Type B pancreatic cell (in vitro differentiated cells): Measurements from ENCODE around the gene KCNC1. TPM values are rescaled to one million over a fixed set of nuclear protein-coding genes. Genes with fewer than 3 reads are reported as not detected.
A peak's percentile ranks its signal among the peaks of the same experiment; 100 is the strongest.

Source experiments
- DNase-seq: peaks from one replicate; pipeline ENCODE4 v3.0.0; 2021; ENCODE audit warnings: mixed read lengths; ENCODE audit not compliant: unreplicated experiment; ENCODE audit errors: extremely low spot score
- H3K27ac Mint-ChIP-seq: 2 replicates; pipeline ENCODE4 v1.8.0; 2021; ENCODE audit warnings: mild to moderate bottlenecking, mixed read lengths
- H3K27me3 Mint-ChIP-seq: 2 replicates; pipeline ENCODE4 v1.8.0; 2021; ENCODE audit warnings: mixed read lengths
- H3K36me3 Mint-ChIP-seq: 2 replicates; pipeline ENCODE4 v1.8.0; 2021; ENCODE audit warnings: mixed read lengths
- H3K4me1 Mint-ChIP-seq: one replicate; pipeline ENCODE4 v1.8.0; 2021; ENCODE audit warnings: mixed read lengths; ENCODE audit not compliant: unreplicated experiment
- H3K4me3 Mint-ChIP-seq: 2 replicates; pipeline ENCODE4 v1.8.0; 2021; ENCODE audit warnings: mild to moderate bottlenecking, mixed read lengths
- H3K9me3 Mint-ChIP-seq: 2 replicates; pipeline ENCODE4 v1.8.0; 2021; ENCODE audit warnings: mixed read lengths
- CTCF ChIP-seq: fragments of 200-600 bp; sonication (generic); conservative IDR thresholded peaks from 2 replicates; pipeline ENCODE4 v1.5.0; 2021; ENCODE audit warnings: antibody characterized with exemption, mild to moderate bottlenecking
- total RNA-seq: library from RNA; stranded (reverse); gene quantifications from 2 replicates; pipeline ENCODE4 v1.2.1, GENCODE V29; 2021; ENCODE audit warnings: low replicate concordance

The KCNC1 gene
- total RNA-seq, 1 donor from 2014 or later: 2.8 TPM

- Mint-ChIP-seq H3K36me3 (no peaks in the 10 kb centered on the region), H3K27me3 (no peaks in the 10 kb centered on the region), H3K27ac (peak overlapping the region; percentile 70), H3K4me3 (peak overlapping the region; percentile 37), H3K4me1 (peaks cover 33% of the 10 kb centered on the region), H3K9me3 (peaks cover 4% of the 10 kb centered on the region)
- no peak for TF ChIP-seq CTCF
- no peak for DNase-seq
These were observed 77.7 kb downstream of the KCNC1 start for GRCh38 chr11:17812091-17812864.

- peaks cover 4% of the 10 kb centered on the region for H3K9me3 Mint-ChIP-seq
- H3K36me3 Mint-ChIP-seq: no peaks in the 10 kb centered on the region
- peaks cover 33% of the 10 kb centered on the region for H3K4me1 Mint-ChIP-seq
- TF ChIP-seq CTCF: no peak
- H3K27ac Mint-ChIP-seq: no peak overlapping the region
- H3K27me3 Mint-ChIP-seq: no peaks in the 10 kb centered on the region
- no peak for DNase-seq
- no peak overlapping the region for H3K4me3 Mint-ChIP-seq
These were observed 78.2 kb downstream of the KCNC1 start for GRCh38 chr11:17812865-17813187.

GRCh38 chr11:17813391-17814059 lies 78.9 kb downstream of the KCNC1 start:
- peak overlapping the region; percentile 30 for H3K27ac Mint-ChIP-seq
- no peaks in the 10 kb centered on the region for H3K9me3 Mint-ChIP-seq
- no peak for TF ChIP-seq CTCF
- DNase-seq: no peak
- peaks cover 33% of the 10 kb centered on the region for H3K4me1 Mint-ChIP-seq
- H3K27me3 Mint-ChIP-seq: no peaks in the 10 kb centered on the region
- no peaks in the 10 kb centered on the region for H3K36me3 Mint-ChIP-seq
- no peak overlapping the region for H3K4me3 Mint-ChIP-seq

GRCh38 chr11:17814546-17814945 lies 80.0 kb downstream of the KCNC1 start:
- H3K27ac Mint-ChIP-seq: no peak overlapping the region
- TF ChIP-seq CTCF: no peak
- DNase-seq: no peak
- H3K36me3 Mint-ChIP-seq: no peaks in the 10 kb centered on the region
- no peak overlapping the region for H3K4me3 Mint-ChIP-seq
- H3K9me3 Mint-ChIP-seq: no peaks in the 10 kb centered on the region
- peaks cover 3% of the 10 kb centered on the region for H3K27me3 Mint-ChIP-seq
- H3K4me1 Mint-ChIP-seq: peaks cover 33% of the 10 kb centered on the region

GRCh38 chr11:17816232-17816931 lies 81.8 kb downstream of the KCNC1 start:
- no peaks in the 10 kb centered on the region for H3K36me3 Mint-ChIP-seq
- peak overlapping the region; percentile 18 for H3K4me3 Mint-ChIP-seq
- no peaks in the 10 kb centered on the region for H3K9me3 Mint-ChIP-seq
- no peak for DNase-seq
- no peak for TF ChIP-seq CTCF
- peaks cover 3% of the 10 kb centered on the region for H3K27me3 Mint-ChIP-seq
- peaks cover 27% of the 10 kb centered on the region for H3K4me1 Mint-ChIP-seq
- H3K27ac Mint-ChIP-seq: peak overlapping the region; percentile 33
